Pons (tissue), 1 donor: ENCODE data around the gene DHX9.

Experiments
- DNase-seq: peaks from one replicate; pipeline ENCODE4 v3.0.0-alpha.2; 2016; ENCODE audit warnings: low spot score

DHX9 gene

GRCh38 chr1:182839209-182840066 is at the start of gene DHX9:
Gene DHX9, plus strand, starts transcription at chr1:182839347. Its CDS starts 3,220 bp downstream, at chr1:182842567.
- DNase-seq, result peak; percentile 84

DNA sequence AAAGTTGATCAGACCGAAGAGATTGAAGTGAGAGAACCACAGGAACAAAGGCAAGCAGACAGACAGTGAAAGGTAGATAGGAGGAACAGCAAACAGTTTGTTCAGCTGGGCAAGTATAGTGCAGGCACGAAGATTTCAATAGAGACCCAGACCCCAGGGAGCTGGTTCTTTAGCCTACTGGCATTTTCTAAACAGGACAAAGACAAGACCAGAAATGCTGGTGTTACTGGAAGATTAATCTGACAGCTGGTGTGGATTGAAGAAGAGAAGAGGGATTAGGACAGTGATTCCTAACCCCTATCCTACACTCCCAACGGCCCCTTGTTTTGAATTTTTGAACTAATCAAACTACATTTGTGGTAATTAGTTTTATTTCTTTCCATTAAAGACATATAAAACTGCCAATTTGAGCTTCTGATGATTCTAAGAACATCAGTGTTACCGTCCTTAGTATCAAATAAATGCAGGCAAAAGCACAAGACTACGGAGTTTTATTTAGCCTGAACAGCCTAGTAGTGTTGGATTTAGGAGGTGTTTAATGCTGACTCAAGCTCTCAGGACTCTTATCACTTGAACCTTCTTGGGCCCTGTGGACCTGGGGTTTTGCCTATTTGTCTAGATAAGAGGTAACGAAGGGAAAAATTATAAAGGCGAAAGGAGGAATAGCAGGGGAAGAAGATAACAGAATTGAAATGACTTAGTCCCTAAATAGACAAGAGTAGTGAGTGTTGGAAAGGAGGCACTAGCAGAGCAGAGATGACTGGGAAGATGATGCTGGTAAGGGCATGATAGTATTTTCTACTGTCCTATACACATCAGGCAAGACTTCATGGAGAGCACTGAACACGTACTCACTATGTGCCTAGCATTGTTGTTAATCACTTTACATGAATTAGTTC is 47.6 kb upstream of the DHX9 start:
- DNase-seq, result no peak

DNA sequence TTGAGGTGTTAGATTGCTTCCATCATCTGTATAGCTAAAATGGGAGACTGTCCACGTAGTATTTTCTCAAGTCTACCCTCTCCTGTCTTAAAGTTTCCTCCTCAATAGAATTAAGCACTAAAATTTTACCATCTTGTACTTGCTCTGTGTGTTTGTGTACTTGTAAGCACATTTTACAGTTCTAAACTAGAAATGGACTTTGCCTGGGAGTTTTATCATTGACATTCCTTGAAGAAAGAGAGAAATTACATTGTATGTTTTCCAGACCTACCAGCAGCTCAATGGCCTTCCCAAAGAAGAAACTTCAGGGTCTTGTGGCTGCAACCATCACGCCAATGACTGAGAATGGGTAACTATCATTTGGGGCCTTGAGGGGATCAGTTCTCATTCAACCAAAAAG is 45.1 kb upstream of the DHX9 start:
- no peak for DNase-seq

DNA sequence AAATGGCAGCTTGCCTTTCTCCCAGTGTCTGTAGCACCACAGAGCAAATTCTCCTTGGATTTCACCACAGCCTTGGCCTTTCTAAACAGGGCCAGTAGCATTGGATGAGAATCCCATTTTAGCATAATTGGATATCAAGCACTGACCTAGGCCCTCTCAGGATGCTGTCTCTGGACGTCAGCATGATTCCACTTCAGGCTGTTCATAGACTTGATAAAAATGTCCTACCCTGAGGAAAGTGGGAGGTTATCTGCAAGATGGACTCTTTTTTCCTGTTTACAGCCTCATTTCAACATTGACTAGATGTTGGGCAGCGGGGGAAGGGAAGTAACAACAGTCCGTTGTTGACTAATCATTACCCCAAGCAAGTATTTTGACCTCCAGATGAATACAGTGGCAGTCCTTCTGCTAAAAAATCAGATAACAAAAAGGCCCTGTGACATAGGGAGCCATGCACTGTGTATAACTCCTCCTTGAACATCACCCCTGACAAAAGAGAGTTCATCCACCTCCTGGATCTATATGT is 44.4 kb upstream of the DHX9 start:
- DNase-seq, result no peak

DNA sequence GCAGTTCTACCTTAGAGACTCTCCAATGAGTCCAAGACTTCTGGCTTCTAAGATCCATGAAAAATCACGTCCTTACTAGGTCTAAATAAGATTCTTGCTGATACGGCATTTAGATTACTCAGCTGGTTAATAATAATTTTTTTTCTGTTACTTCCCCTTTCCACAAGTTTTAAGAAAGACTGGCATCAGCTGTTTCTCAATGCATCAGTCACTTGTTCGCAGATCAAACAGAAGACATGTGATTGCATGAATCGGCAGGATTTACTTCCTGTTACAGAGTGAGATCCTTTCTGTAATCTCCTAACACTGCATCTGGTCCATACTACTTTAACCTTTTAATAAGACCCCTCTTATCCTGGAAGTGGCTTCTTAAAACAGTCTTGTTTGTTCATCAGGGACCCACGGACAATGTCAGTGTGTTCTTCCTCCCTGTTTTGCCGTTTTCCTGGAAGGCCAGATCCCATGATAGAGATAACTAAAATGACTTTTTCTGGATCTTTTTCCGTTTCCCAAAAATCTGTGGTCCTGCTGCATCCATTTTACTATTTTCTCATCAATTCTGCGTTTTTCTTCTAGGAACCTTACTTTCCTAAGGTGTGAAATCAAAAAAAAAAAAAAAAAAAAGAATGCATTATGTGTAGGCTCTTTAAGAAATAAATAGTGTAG is 43.5 kb upstream of the DHX9 start:
- DNase-seq, result peak; percentile 90

DNA sequence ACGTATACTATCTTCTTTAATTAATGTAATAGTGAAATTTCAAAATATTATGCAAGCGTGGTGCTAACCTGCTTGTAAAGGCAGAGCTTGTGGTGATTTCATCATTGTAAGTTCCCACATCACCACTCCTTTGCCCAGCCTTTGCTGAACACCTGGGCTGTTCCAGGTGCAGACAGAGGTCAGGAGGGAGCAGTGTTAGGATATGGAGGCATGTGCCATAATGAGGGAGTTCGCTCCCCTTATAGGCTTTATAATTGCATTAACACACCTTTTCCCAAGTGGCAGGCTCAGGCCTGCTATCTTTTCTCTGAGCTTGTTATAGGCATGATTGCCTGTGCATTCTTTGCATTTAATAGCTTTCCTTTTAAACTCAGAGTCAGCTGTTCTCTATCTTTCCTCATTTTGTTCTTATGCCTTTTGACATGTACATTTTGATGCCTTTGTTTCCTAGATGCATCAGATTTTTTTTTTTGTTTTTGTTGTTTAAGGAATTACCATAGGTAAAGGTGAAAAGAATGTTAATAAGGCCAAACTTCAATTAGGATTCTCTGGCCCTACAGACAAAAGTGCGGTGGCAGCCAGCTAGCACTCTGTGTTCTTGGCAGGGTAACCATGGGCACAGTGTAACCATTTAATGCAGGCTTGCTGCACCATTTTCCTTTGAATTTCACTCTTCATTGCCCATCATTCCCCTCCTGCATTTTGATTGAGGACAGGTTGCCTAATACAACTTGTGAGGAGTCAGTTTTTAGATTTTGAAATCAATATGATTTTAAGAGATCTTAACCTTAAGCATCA is 36.9 kb upstream of the DHX9 start:
- no peak for DNase-seq

DNA sequence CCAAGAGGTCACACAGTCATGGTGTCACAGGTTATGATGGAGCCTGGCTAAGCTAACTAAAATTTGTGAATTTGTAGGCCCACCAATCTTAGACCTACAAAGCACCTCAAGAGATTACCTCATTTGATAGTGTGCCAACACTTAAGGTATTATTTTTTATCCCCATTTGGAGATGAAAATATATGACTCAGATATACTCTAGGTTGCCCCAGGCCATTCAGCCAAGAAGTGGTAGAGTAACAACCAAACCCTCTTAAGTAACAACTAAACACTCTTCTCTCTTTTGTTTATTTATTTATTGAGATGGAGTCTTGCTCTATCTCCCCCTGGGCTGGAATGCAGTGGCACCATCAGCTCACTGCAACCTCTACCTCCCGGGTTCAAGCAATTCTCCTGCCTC is 35.3 kb upstream of the DHX9 start:
- no peak for DNase-seq

GRCh38 chr1:182806015-182806678 is 33.0 kb upstream of the DHX9 start:
- no peak for DNase-seq

GRCh38 chr1:182807907-182808306 is 31.2 kb upstream of the DHX9 start:
- DNase-seq, result no peak

DNA sequence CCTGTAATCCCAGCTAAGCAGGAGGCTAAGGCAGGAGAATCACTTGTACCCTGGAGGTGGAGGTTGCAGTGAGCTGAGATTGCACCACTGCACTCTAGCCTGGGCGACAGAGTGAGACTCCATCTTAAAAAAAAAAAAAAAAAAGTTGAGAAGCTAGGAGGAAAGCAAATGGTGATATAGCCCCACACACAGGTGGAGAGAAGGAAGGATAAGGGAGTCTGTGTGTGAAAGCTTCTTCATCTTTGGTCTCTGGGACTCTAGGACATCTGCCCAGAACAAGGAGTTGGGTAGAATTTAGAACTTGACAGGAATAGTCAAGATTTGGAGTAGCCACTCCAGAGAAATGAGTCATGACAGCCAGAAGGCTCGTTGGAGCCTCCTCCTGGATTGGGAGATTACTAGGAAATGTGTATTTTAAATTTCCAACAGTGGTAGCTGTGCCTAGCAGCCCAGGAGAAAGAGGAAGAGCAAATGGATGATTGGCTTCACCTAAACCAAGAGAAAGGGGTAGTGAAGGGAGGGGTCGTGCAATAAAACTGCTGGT is 29.7 kb upstream of the DHX9 start:
- no peak for DNase-seq

DNA sequence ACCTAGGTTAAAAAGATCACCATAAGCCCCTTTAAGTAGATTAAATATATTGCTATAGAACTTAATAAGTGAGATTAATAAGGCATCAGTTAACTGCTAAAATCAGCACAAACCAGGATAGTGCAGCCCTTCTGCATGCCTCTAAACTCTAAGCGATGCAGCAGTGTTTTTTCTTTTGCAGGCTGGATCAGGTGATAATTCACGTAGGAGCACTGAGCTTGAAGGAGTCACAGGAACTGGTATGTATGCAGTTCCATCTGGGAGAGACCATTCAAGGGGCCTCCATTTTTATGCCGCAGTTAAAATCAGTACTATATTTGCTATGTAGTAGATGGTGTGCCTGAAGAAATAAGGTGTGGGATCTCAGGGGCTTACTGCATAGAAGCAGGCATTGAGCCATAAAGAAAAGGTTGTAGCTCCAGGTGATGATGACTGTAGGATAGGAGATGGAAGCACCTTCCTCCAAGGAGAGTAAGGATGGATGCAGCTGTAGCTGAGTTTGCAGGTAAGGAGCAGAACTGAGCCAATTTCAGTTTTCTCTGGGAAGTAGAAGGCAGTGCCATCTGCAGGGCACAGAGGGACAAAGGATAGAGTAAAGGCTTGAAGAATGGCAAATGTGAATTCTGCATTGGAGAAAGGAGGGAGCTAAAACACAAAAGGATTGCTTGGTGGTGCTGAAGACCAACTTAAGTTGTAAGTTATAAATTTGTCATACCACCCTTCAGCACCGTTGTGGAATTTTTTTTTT is 27.0 kb upstream of the DHX9 start:
- DNase-seq, result no peak

GRCh38 chr1:182816863-182817262 is 22.3 kb upstream of the DHX9 start:
- DNase-seq, result no peak

GRCh38 chr1:182817802-182818201 is 21.3 kb upstream of the DHX9 start:
- DNase-seq, result no peak

DNA sequence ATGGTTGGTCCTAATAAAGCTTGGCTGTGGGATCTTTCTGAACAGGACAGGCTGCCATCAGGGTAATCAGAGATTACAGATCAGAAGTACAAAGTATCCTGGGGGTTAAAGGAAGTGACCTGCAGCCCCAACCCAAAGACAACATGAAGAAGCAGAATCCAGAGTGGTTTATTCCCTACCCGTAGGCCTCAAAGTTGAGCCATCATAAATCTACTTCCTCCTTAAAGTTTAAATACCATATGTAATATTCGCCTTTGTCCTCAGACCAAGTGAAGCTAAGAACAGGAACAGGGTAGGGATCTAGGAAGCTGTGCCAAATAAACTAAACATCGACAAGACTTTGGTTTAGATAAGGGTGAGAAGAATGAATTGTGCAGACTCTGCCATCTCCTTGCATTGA is 15.9 kb upstream of the DHX9 start:
- DNase-seq, result no peak

- no peak for DNase-seq
Observed at GRCh38 chr1:182826892-182827291, 12.3 kb upstream of the DHX9 start.

GRCh38 chr1:182829285-182829932 is 9.7 kb upstream of the DHX9 start:
- DNase-seq, result no peak

GRCh38 chr1:182833271-182833670 is 5.9 kb upstream of the DHX9 start:
- no peak for DNase-seq

DNA sequence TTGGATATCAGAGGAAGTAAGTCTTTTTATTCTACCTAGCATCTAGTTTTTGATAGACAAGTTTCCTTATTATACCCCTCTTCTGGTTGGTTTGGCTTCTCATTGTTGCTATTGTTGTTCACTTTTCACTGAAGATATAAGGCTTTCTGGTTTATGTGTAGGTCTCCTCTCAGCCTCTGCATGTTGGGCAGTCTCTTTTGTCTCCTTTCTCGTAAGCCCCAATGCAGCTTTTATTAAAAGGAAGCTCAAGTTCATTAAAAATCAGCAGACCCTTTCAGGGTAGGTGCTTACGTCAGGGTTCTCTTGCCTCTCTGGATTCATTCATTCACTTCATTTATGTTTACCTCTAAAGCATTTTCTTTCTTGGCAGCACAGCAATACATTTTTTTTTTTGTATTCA is 4.8 kb upstream of the DHX9 start:
- no peak for DNase-seq

- DNase-seq, result no peak
Observed at GRCh38 chr1:182835806-182836205, 3.3 kb upstream of the DHX9 start.
